ENCODE measurements around the gene NOTCH1. TPM values are rescaled to one million over a fixed set of nuclear protein-coding genes. Genes with fewer than 3 reads are reported as not detected.

NOTCH1 gene
- polyA plus RNA-seq, 2 of the 4 experiments (the other 2 are of a cell fraction) = 0.88 to 5.7 TPM

GRCh38 chr9:136567651-136568287, 21.9 kb upstream of the NOTCH1 start (continued):
- TF ChIP-seq ZNF302 (CRISPR knock-in tag; IDR thresholded peaks at IDR 0.05) (peak; percentile 80; the same call in 1 of the 2 replicates), HOXB5 (CRISPR knock-in tag; IDR thresholded peaks at IDR 0.05) (peak; percentile 87), MAX (IDR thresholded peaks at IDR 0.05) (peak; percentile 100), FOSL2 (IDR thresholded peaks at IDR 0.05) (no peak), FOSL2 (CRISPR knock-in tag; IDR thresholded peaks at IDR 0.05) (peak; percentile 80), HOXA7 (CRISPR knock-in tag; IDR thresholded peaks at IDR 0.05) (no peak), POLR2AphosphoS2 (conservative IDR thresholded peaks at IDR 0.05; ENCODE audit: low read length) (no peak), EP300 (IDR thresholded peaks at IDR 0.05) (no peak), JUN (IDR thresholded peaks at IDR 0.05) (peak in 1 of 2 experiments; percentile 54; a peak in 1 of 5 replicates)

GRCh38 chr9:136566901-136567300, 21.1 kb upstream of the NOTCH1 start:
- Histone ChIP-seq H3K4me2 (peak overlapping the region; percentile 68; the same call in 1 of the 3 replicates), H3K4me1 (peaks cover 52% of the 10 kb centered on the region), H3K4me3 (no peak overlapping the region), H3K27ac (peak overlapping the region; percentile 83 to 93), H3K9me3 (no peaks in the 10 kb centered on the region)
- DNase-seq (ENCODE audit: low read depth in 1 of 2, low spot score in 1 of 2) (no peak), ATAC-seq (no peak), FAIRE-seq (no peak)
- ChIA-PET POLR2A (no interaction called here), CTCF (no interaction called here)
- WGBS (ENCODE audit: missing lambda C conversion rate) = 73% methylated on average over 12 of the region's 14 CpGs
- no peak for TF ChIP-seq CHD4 (IDR thresholded peaks at IDR 0.05; ENCODE audit: borderline replicate concordance)
- no peak for TF ChIP-seq GATA3 (IDR thresholded peaks at IDR 0.05; ENCODE audit: borderline replicate concordance)
- no peak for TF ChIP-seq FOSB (CRISPR knock-in tag; IDR thresholded peaks at IDR 0.05)
- TF ChIP-seq BCL3 (IDR thresholded peaks at IDR 0.05) = no peak
- no peak for TF ChIP-seq POLR2A (IDR thresholded peaks at IDR 0.05; ENCODE audit: low read length)
- no peak for TF ChIP-seq RFX5 (IDR thresholded peaks at IDR 0.05)
- no peak for TF ChIP-seq E2F6 (IDR thresholded peaks at IDR 0.05; ENCODE audit: borderline replicate concordance, low read depth)
- no peak for TF ChIP-seq MAX (IDR thresholded peaks at IDR 0.05)
- TF ChIP-seq CHD2 (IDR thresholded peaks at IDR 0.05; ENCODE audit: low read length, partially characterized antibody) = no peak
- no peak for TF ChIP-seq USF2 (IDR thresholded peaks at IDR 0.05)
- TF ChIP-seq CBX2 (IDR thresholded peaks at IDR 0.05; ENCODE audit: borderline replicate concordance, low read depth) = no peak
- no peak for TF ChIP-seq ZSCAN20 (CRISPR knock-in tag; IDR thresholded peaks at IDR 0.05)
- no peak for TF ChIP-seq EHMT2 (IDR thresholded peaks at IDR 0.05; ENCODE audit: low read depth)
- TF ChIP-seq NPAS2 (CRISPR knock-in tag; IDR thresholded peaks at IDR 0.05; ENCODE audit: borderline replicate concordance) = no peak
- no peak for TF ChIP-seq RAD21 (conservative IDR thresholded peaks at IDR 0.05 in 1 of 2, IDR thresholded peaks at IDR 0.05 in 1 of 2)
- no peak for TF ChIP-seq HDAC2 (IDR thresholded peaks at IDR 0.05)
- no peak for TF ChIP-seq MAZ (IDR thresholded peaks at IDR 0.05; ENCODE audit: borderline replicate concordance, low read depth, low read length)
- no peak for TF ChIP-seq MAFK (IDR thresholded peaks at IDR 0.05; ENCODE audit: partially characterized antibody)
